AG09319 (cell line): ENCODE data around the gene GSE1.

Experiments
- DNase-seq: peaks from one replicate; pipeline ENCODE4 v3.0.0-alpha.2; 2010; ENCODE audit warnings: low read depth; ENCODE audit errors: extremely low read depth
- TF ChIP-seq, protein P1 (sequence below): IDR thresholded peaks from 2 replicates; pipeline ENCODE4 v1.5.1; 2011; ENCODE audit warnings: low read depth, mild to moderate bottlenecking, inconsistent platforms, low read length, moderate library complexity

The GSE1 gene

GRCh38 chr16:85593494-85594221 is 19.5 kb upstream of the GSE1 start:
- DNase-seq = no peak
- TF ChIP-seq, protein P1, sequence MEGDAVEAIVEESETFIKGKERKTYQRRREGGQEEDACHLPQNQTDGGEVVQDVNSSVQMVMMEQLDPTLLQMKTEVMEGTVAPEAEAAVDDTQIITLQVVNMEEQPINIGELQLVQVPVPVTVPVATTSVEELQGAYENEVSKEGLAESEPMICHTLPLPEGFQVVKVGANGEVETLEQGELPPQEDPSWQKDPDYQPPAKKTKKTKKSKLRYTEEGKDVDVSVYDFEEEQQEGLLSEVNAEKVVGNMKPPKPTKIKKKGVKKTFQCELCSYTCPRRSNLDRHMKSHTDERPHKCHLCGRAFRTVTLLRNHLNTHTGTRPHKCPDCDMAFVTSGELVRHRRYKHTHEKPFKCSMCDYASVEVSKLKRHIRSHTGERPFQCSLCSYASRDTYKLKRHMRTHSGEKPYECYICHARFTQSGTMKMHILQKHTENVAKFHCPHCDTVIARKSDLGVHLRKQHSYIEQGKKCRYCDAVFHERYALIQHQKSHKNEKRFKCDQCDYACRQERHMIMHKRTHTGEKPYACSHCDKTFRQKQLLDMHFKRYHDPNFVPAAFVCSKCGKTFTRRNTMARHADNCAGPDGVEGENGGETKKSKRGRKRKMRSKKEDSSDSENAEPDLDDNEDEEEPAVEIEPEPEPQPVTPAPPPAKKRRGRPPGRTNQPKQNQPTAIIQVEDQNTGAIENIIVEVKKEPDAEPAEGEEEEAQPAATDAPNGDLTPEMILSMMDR = no peak

DNA sequence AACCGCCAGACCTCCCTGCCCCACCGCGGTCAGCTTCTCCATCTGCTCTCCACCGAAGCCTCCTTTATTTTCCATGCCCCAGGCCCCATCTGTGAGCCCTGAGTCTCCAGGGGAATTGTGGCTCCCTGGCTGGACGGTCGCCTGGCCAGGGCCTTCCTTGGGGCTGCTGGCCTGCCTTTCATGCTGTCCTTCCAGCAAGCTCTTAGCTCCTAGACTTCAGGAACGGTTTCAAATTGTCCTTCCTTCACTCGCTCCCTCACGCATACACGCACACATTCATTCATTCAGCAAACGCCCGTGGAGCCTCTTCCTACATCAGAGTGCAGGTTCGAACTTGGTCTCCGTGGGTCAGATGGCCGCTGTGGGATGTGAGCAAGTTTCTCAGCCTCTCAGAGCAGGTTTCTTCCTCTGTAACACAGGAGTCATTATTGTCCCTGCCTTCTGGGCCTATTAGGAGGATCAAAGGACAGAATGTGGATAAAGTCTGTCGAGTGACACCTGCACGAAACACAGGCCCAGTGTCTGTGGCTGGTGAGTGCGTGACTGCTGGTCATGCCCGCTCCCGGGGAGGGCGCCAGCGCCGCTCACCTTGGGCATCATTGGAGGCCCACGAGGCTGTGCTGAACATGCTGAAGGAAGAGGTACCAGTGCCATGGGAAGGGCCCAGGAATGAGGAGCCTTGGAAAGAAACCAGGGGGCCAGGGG is 18.7 kb upstream of the GSE1 start:
- DNase-seq = no peak
- TF ChIP-seq, protein P1 = no peak

DNA sequence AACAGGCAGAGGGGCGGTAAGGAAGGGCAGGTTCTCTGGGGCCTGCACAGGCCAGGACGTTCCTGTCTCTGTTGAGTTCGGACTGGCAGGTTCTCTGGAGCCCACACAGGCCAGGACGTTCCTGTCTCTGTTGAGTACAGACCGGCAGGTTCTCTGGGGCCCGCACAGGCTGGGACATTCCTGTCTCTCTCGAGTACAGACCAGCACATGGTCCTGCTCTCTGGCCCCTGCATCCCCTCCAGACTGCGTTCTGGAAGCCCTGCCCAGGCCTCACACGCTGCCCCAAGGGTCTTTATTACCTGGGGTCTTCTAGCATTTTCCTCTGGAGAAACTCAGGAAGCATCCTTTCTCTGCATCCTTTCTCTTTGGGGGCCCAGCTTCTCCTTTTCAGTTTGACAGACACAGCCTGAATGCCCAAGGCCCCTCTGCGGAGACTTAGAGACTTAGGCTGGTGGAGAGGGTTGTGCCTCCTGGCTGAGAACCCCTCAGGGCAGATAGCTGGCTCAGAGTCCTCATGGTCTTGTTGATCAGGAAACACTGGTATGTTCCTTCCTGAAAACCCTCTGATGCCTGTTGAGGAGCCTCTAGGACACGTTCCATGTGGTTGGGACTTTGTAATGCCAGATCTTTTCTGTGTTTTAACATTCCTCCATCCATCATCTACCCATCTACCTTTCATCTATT is 18.0 kb upstream of the GSE1 start:
- DNase-seq = no peak
- TF ChIP-seq, protein P1 = no peak

DNA sequence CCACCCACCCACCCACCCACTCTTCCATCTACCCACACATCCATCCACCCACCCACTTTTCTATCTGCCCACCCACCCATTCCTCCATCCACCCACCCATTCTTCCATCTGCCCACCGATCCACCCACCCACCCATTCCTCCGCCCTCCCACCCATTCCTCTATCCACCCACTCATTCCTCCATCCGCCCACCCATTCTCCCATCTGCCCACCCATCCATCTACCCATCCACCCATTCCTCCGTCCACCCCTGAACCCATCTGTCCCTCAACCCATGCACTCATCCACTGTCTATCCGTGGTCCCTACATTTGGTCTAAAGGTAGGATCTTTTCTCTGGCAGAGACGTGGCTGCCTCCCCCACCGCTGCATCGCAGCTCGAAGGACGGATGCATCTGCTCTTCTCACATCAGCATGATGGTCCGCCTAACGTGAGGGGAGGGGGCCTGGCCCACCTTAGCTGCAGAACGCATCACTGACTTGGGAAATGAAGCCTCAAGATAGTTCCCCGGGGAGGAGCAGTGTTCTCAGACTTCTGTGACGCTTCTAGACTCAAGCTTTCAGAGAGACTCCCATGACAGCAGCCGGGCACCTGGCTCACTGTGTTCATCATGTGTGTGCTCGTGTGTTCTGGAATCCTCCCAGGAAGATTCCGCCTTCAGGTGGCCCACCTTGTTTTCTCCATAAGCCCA is 17.2 kb upstream of the GSE1 start:
- DNase-seq = no peak
- TF ChIP-seq, protein P1 = no peak

GRCh38 chr16:85598141-85598540 is 15.0 kb upstream of the GSE1 start:
- TF ChIP-seq, protein P1 = no peak

GRCh38 chr16:85600078-85600477 is 13.0 kb upstream of the GSE1 start:
- TF ChIP-seq, protein P1 = no peak
- no peak for DNase-seq

More at GRCh38 chr16:85598141-85598540, 15.0 kb upstream of the GSE1 start:
- no peak for DNase-seq
